Astrocyte (in vitro differentiated cells and primary cell): ENCODE results near the gene CTNNA2.

Experiments used
- EZH2 ChIP-seq: IDR thresholded peaks from 2 replicates; pipeline ENCODE4 v1.6.1; 2012; ENCODE audit warnings: mild to moderate bottlenecking, low read length, inconsistent platforms; ENCODE audit not compliant: insufficient read depth
- TF ChIP-seq, protein P1 (sequence below): IDR thresholded peaks from 2 replicates; pipeline ENCODE4 v1.5.1; 2011; ENCODE audit warnings: low read depth, mild to moderate bottlenecking, inconsistent platforms, low read length, moderate library complexity; ENCODE audit not compliant: insufficient read depth

GRCh38 chr2:80454628-80455027, 941.8 kb downstream of the CTNNA2 start:
- TF ChIP-seq, protein P1, sequence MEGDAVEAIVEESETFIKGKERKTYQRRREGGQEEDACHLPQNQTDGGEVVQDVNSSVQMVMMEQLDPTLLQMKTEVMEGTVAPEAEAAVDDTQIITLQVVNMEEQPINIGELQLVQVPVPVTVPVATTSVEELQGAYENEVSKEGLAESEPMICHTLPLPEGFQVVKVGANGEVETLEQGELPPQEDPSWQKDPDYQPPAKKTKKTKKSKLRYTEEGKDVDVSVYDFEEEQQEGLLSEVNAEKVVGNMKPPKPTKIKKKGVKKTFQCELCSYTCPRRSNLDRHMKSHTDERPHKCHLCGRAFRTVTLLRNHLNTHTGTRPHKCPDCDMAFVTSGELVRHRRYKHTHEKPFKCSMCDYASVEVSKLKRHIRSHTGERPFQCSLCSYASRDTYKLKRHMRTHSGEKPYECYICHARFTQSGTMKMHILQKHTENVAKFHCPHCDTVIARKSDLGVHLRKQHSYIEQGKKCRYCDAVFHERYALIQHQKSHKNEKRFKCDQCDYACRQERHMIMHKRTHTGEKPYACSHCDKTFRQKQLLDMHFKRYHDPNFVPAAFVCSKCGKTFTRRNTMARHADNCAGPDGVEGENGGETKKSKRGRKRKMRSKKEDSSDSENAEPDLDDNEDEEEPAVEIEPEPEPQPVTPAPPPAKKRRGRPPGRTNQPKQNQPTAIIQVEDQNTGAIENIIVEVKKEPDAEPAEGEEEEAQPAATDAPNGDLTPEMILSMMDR = no peak
- TF ChIP-seq EZH2 = no peak
